ENCODE data around the gene RAD51B.

- TF ChIP-seq ZNF274 (IDR thresholded peaks at IDR 0.05; ENCODE audit: low read depth, low read length) = no peak
- TF ChIP-seq YY1 (IDR thresholded peaks at IDR 0.05; ENCODE audit: insufficient read depth, insufficient read length) = no peak
Observed at GRCh38 chr14:68396461-68396860, 576.9 kb downstream of the RAD51B start.
